ENCODE data around the gene OR51B2.
"Not testable (repeated sequence)": the region's sequence is repeated elsewhere in the genome, so short reads cannot be mapped to it uniquely, and the experiment has no call there.

The OR51B2 gene

GRCh38 chr11:5335170-5335569 lies 11.1 kb upstream of the OR51B2 start:
- H3K9me3 Mint-ChIP-seq = no peaks in the 10 kb centered on the region
- H3K27me3 Mint-ChIP-seq (ENCODE audit: low read depth, poor library complexity) = peaks cover 11% of the 10 kb centered on the region
- no peak overlapping the region for H3K27ac Mint-ChIP-seq
- no peaks in the 10 kb centered on the region for H3K36me3 Mint-ChIP-seq (ENCODE audit: low read depth)
- no peak overlapping the region for H3K4me3 Mint-ChIP-seq
- TF ChIP-seq CTCF (IDR thresholded peaks at IDR 0.05) = no peak
- no peak for DNase-seq
- H3K4me1 Mint-ChIP-seq = no peaks in the 10 kb centered on the region

GRCh38 chr11:5317292-5317691 lies 6.8 kb downstream of the OR51B2 start:
- TF ChIP-seq CTCF (IDR thresholded peaks at IDR 0.05) = no peak
- H3K27me3 Mint-ChIP-seq (ENCODE audit: low read depth, poor library complexity) = peaks cover 7% of the 10 kb centered on the region
- H3K36me3 Mint-ChIP-seq (ENCODE audit: low read depth) = no peaks in the 10 kb centered on the region
- no peak overlapping the region for H3K27ac Mint-ChIP-seq
- no peaks in the 10 kb centered on the region for H3K4me1 Mint-ChIP-seq
- DNase-seq = no peak
- H3K4me3 Mint-ChIP-seq = no peak overlapping the region
- no peaks in the 10 kb centered on the region for H3K9me3 Mint-ChIP-seq

- not testable (repeated sequence) for DNase-seq; H3K36me3 Mint-ChIP-seq (ENCODE audit: low read depth); H3K27me3 Mint-ChIP-seq (ENCODE audit: low read depth, poor library complexity); H3K4me1 Mint-ChIP-seq; H3K27ac Mint-ChIP-seq; H3K4me3 Mint-ChIP-seq; H3K9me3 Mint-ChIP-seq
Measured at GRCh38 chr11:5313326-5314023, 10.6 kb downstream of the OR51B2 start.

GRCh38 chr11:5310423-5310822 lies 13.7 kb downstream of the OR51B2 start:
- no peak for TF ChIP-seq CTCF (IDR thresholded peaks at IDR 0.05)
- no peaks in the 10 kb centered on the region for H3K4me1 Mint-ChIP-seq
- no peaks in the 10 kb centered on the region for H3K36me3 Mint-ChIP-seq (ENCODE audit: low read depth)

GRCh38 chr11:5307256-5308019 lies 16.7 kb downstream of the OR51B2 start:
- Mint-ChIP-seq H3K9me3 (no peaks in the 10 kb centered on the region), H3K27me3 (ENCODE audit: low read depth, poor library complexity) (no peaks in the 10 kb centered on the region), H3K4me3 (no peak overlapping the region), H3K36me3 (ENCODE audit: low read depth) (no peaks in the 10 kb centered on the region), H3K4me1 (no peaks in the 10 kb centered on the region), H3K27ac (no peak overlapping the region)
- no peak for TF ChIP-seq CTCF (IDR thresholded peaks at IDR 0.05)
- DNase-seq = no peak

More at GRCh38 chr11:5310423-5310822, 13.7 kb downstream of the OR51B2 start:
- Mint-ChIP-seq H3K27ac (no peak overlapping the region), H3K9me3 (no peaks in the 10 kb centered on the region), H3K4me3 (no peak overlapping the region), H3K27me3 (ENCODE audit: low read depth, poor library complexity) (no peaks in the 10 kb centered on the region)
- DNase-seq = no peak

GRCh38 chr11:5304046-5304445 lies 20.1 kb downstream of the OR51B2 start:
- H3K27me3 Mint-ChIP-seq (ENCODE audit: low read depth, poor library complexity) = no peaks in the 10 kb centered on the region
- H3K36me3 Mint-ChIP-seq (ENCODE audit: low read depth) = no peaks in the 10 kb centered on the region
- H3K27ac Mint-ChIP-seq = no peak overlapping the region
- no peaks in the 10 kb centered on the region for H3K9me3 Mint-ChIP-seq
- no peaks in the 10 kb centered on the region for H3K4me1 Mint-ChIP-seq
- TF ChIP-seq CTCF (IDR thresholded peaks at IDR 0.05) = no peak
- DNase-seq = no peak
- H3K4me3 Mint-ChIP-seq = no peak overlapping the region
